GM21529 (cell line): Measurements from ENCODE around the gene MT1F.

ENCODE experiments used
- ATAC-seq: cut with Tn5 transposase; IDR thresholded peaks from one replicate; pipeline ENCODE4 v1.9.1; 2021; ENCODE audit not compliant: unreplicated experiment

The MT1F gene

DNA sequence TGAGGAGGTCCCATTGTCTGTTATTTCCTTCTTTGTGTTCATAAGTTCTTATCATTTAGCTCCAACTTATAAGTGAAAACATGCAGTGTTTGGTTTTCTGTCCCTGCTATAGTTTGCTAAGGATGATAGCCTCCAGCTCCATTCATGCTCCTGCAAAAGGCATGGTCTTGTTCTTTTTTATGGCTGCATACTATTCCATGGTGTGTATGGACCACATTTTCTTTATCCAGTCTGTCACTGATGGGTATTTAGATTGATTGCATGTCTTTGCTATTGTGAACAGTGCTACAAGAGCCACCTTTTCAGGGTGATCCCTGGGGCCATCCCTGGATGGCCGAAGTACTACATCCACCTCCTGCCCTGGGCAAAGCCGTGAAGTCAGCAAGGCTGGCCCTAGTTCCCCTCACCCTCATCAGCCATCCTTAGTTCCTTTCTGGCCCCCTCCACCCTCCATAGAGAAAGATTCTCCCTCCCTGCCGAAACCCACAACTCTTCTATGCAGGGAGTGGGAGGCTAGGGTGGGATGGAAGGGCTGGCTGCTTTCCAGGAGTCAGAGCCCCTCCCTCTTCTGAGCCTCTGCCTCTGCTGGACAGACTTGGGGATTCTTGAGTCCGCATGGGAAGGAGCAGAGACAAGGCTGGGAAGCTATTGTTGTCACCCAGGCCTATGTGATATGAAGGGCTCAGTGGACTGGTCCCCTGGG, 32.8 kb downstream of the MT1F start:
- no peak for ATAC-seq

DNA sequence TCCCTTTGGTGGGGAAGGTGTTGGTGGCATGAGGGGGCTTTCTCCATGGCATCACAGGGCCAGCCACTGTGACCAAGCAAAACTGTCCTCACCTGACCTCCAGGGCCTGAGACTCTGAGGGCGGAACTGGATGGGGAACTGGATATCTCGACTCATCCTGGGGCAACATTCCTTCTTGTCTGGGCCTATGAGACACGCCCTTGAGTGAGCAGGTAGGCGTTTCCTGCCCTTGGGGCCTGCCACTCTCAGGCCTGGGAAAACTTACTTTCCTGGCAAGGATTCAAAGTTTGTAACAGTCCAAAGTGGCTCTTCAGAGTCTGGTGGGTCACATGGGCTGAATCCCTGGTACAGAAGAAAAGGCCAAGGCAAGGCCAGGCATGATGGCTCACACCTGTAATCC, 34.1 kb downstream of the MT1F start:
- no peak for ATAC-seq

DNA sequence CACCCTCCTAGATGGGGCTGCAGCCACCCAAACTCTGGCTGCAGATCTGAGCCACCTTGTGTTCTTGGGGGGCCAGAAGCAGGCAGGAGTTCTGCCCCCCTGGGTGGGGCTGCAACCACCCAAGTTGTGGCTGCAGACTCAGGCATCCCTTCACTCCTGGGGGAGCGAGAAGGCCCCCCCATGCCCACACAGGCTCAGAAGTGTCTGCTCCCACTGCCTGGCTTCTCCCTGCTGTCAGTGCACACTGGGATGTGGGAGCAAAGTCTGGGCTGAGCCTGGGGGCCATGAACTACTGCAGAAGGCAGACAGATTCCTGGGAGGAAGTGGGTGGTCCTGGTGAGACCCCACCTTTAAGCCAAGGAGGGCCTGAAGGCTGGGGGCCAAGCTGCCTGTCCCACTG, 37.5 kb downstream of the MT1F start:
- no peak for ATAC-seq

DNA sequence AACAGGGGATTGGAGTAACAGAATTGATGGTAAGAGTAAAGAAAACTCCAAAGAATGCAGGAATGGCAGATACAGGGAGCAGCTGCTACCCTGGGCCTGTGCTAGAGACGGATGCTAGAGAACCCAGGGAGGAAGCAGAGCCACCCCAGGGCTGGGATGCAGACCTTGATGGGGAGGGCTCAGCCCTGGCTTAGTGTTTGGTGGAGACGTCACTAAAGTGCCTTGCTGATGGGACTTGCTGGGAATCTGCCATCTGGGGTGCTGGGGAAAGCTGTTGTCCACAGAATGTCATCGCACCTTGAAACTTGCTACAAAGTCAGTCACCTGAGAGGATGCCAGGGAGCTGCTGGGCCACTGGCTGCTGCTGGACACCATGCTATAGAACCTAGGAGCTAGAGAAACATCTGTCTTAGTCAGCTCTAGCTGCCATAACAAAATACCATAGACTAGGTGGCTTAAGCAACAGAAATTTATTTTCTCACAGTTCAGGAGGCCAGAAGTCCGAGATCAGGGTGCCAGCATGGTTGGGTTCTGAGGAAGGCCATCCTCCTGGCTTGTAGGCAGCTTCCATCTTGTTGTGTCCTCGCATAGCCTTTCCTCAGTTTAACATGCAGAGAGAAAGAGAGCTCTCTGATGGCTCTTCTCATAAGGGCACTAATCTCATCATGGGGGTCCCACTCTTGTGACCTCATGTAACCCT, 39.8 kb downstream of the MT1F start:
- no peak for ATAC-seq

DNA sequence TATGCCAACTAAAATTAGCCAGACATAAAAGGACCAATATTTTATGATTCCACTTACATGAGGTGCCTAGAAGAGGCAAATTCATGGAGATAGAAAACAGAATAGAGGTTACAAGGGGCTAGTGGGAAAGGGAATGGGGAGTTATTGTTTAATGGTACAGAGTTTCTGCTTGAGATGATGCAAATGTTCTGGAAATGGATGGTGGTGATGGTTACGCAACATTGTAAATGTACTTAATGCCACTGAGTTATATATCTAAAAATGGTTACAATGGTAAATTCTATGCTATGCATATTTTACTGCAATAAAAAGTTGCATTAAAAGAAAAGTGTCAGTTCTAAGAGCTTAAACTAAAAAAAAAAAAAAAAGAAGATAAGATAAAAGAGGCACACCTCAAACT, 42.4 kb downstream of the MT1F start:
- no peak for ATAC-seq

DNA sequence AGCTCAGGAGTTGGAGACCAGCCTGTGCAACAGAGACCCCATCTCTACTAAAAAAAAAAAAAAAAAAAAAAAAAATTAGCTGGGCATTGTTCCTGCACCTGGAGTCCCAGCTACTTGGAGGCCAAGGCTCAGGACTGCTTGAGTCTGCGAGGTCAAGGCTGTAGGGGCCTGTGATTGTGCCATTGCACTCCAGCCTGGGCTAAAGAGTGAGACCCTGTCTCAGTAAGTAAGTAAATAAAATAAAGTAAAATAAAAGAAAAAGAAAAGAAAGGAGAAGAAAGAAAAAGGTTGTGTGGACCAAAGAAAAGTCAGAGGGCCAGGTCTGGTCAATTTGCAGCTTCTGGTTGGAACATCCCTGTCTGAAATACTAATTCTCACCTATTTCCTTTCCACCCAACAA, 42.9 kb downstream of the MT1F start:
- ATAC-seq = no peak

DNA sequence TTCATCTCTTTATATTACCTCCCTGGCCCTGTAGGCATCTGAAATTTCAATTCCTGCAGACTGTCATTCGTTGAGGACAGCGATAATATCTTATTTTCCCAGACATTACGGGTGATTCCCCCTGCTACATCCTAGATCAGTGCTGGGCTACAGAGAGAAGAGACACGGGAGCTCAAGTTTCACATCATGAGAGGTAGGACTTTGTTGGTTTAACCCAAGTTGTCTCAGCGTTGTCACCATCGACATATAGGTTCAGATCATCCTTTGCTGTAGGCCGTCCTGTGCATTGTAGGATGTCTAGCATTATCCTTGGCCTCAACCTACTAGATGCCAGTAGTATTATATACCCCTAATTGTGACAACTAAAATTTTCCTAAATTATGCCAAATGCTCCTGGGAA, 43.8 kb downstream of the MT1F start:
- no peak for ATAC-seq

DNA sequence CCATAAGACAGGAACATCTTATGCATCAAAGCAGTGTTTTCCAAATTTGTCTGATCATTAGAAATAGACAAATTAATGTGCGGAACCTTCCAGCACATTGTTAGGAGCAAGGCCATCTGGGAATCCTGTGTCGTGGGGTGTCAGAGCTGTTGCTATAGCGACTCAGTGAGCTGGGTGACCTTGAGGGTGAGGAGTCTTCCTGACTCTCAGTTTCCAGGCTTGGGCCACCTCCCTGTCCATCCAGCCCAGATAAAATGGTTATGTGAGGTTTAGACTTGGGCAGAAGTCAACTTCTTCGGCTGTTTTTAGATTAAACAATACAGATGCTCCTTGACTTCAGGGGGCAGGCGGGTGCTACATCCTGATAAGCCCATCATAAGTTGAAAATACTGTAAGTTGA, 45.1 kb downstream of the MT1F start:
- ATAC-seq = no peak
